Fibroblast of the conjunctiva (primary cell): ENCODE measurements around the gene RBFA.
A peak's percentile ranks its signal among the peaks of the same experiment; 100 is the strongest.
"Not testable (repeated sequence)": the region's sequence is repeated elsewhere in the genome, so short reads cannot be mapped to it uniquely, and the experiment has no call there.

Source experiments
- DNase-seq: peaks from one replicate; pipeline ENCODE4 v3.0.0-alpha.2; 2010; ENCODE audit warnings: low read depth

Gene RBFA, protein sequence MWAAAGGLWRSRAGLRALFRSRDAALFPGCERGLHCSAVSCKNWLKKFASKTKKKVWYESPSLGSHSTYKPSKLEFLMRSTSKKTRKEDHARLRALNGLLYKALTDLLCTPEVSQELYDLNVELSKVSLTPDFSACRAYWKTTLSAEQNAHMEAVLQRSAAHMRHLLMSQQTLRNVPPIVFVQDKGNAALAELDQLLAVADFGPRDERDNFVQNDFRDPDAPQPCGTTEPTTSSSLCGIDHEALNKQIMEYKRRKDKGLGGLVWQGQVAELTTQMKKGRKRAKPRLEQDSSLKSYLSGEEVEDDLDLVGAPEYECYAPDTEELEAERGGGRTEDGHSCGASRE

DNA sequence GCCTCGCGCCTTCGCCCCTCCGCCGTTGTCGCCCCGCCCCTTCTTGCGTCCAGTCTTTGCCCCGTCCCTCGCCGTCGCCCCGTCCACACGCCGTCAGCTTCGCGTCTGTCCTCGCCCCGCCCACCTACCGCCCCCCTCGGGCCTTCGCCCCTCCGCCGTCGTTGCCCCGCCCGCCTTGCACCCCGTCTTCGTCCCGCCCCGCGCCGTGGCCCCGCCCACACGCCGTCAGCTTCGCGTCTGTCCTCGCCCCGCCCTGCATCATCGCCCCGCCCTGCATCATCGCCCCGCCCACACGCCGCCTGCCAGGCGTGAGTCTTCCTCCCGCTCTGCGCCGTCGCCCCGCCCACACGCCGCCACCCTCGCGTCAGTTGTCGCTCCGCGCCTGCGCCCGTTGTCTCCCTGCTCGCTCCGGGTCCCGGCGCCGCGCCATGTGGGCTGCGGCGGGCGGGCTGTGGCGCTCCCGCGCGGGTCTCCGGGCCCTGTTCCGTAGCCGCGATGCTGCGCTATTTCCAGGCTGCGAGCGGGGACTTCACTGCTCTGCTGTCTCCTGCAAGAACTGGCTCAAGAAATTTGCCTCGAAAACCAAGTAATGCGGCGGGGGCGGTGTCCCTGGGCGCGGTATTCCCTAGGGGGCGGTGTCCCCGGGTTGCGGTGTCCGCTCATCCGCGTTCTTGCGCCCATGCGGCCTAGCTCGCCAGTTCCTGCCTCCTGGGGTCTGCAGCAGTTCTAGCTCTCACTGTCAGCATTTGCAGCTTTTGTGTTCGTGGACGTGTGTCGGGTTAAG lies at the start of gene RBFA:
TSS of gene RBFA (plus strand) at position 367 of the 784 bp plus-strand sequence. CDS start at position 429, 62 bp downstream.
- DNase-seq, result peak; percentile 98

DNA sequence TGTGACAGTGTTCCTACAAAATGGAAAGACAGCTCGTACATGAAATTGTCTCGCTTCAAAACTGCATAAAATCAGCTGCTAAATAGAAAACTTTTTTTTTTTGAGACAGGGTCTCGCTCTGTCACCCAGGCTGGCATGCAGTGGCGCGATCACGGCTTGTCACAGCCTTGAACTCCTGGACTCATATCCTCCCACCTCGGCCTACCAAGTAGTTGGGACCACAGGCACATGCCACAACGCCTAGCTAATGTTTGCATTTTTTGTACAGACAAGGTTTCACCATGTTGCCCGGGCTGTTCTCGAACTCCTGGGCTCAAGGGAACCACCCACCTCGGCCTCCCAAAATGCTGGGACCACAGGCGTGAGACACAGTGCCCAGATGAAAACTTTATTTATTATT lies 49.1 kb upstream of the RBFA start:
- DNase-seq, result no peak

DNA sequence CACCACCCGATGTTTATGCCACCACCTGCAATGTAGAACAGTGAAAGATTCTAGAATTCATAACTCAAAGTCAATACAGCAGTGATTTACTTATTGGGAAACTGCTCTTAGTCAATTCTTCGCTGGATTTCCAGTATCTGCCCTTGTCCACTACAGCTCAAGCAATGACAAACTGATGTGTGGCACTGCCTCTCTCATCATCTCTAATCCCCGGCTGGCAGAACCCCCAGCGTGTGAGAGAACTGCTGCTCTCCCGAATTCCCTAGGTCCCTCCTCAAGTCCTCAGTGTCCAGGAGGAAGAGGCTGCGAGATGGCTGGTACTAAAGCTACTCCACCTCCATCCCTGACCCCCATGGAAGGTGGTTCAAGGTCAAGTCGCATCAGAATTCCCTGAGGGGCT lies 47.5 kb upstream of the RBFA start:
- DNase-seq, result no peak

DNA sequence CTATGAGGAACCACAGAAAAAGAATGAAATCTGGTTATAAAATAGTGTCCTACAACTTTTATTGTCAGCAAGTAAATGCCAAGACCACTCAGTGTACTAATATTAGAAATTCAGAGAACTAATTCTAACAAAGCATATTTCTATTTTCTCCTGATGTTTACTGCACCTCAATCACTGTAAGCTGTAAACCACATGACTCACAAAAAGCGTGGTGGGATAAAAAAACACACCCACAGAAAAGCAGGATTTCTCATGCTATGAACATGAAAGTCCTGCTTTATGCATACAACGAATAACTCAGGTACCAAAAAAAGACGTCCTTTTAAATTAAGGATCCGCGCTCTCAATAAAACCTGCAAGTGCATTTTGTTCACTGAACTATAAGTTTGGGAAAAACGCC lies 46.7 kb upstream of the RBFA start:
- no peak for DNase-seq

DNA sequence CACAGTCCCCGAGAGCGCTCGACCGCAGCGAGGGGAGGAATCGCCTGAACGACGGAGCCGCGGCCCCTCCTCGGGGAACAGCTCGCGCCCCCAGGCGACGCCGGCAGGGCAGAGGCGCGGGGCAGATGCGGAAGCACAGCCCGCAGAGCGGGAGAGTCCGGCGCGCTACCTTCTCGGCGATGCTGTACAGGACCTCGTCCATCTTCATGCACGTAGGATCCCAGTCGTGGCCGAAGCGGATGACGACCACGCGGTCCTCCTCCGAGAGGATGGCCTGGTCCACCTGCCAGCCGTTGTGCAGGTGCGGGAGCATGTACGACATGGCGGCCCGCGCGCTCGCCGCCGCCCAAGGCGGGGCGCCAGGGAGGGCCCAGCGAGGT lies 46.2 kb upstream of the RBFA start:
- DNase-seq, result no peak

DNA sequence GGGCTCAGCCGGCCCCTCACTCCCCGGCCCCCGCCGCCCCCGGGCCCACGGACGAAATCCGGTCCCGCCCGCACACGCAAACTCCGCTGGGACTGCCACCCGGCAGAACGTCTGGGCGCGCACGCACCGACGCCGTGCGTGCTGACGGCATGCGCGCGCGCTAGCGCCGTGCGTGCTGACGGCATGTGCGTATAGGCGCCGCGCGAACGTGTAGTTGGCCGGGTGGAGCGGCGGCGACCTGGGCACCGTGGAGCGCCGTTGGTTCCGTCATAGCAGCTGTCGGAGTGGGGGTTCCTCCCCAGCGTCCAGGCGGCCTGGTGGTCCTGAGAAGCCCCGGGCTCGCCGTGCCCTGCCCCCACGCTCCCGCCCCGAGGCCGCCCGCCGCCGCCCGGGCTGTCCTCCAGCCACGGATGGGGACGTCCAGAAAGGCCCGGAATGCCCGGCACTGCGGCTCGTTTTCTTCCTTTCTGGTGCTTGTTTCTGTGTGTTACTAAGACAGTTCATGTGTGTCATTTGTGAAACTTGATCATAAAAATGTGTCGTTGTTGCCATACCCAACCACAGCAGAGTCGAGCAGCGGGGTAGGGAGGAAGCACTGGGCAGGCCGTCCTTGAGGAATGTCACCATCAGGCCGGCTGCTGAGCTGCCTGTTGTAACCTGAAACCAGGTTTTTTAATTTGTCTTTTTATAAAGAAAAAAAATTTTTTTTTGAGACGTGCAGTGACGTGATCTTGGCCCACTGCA lies 45.6 kb upstream of the RBFA start, which contains the start of gene TXNL4A:
TSS of gene TXNL4A (minus strand) at position 113 of the 744 bp plus-strand sequence. CDS start 171 bp downstream, outside the sequence.
- DNase-seq, result peak; percentile 73

DNA sequence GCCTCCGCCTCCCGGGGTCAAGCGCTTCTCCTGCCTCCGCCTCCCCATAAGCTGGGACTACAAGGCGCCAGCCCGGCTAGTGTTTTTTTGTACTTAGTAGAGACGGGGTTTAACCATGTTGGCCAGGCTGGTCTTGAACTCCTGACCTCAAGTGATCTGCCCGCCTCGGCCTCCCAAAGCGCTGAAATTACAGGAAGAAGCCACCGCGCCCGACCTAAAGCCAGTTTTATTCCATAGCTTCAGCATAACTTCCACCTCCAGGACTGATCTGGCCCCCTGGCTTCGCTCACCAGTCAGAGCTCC lies 45.1 kb upstream of the RBFA start:
- no peak for DNase-seq

DNA sequence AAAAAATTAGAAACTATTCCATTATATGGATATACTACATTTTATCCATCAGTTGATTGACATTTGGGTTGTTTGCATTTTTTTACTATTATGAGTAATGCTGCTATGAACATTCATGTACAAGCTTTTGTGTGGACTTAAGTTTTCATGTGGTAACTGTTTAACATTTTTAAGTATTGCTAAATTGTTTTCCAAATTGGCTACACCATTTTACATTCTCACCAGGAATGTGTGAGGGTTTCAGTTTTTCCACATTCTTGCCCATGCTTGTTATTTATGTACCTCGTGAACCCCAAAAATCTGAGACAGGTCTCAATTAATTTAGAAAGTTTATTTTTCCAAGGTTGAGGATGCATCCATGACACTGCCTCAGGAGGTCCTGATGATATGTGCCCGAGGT lies 42.7 kb upstream of the RBFA start:
- no peak for DNase-seq

DNA sequence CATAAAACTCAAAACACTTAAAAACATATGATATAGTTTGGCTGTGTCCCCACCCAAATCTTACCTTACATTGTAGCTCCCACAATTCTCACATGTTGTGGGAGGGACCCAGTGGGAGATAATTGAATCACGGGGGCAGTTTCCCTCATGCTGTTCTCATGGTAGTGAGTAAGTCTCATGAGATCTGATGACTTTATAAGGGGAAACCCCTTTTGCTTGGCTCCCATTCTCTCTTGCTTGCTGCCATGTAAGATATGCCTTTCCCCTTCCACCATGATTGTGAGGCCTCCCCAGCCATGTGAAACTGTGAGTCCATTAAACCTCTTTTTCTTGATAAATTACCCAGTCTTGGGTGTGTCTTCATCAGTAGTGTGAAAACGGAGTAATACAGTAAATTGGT lies 34.5 kb upstream of the RBFA start:
- not testable (repeated sequence) for DNase-seq

DNA sequence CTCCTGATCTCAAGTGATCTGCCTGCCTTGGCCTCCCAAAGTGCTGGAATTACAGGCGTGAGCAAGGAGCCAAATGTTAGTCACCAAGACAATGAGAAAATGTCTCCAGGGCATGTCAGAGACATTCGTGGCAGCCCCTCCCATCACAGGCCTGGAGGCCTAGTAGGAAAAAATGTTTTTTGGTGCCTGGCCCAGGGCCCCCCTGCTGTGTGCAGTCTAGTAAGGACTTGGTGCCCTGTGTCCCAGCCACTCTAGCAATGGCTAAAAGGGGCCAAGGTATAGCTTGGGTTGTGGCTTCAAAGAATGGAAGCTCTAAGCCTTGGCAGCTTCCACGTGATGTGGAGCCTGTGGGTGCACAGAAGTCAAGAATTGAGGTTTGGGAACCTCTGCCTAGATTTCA lies 33.4 kb upstream of the RBFA start:
- no peak for DNase-seq

DNA sequence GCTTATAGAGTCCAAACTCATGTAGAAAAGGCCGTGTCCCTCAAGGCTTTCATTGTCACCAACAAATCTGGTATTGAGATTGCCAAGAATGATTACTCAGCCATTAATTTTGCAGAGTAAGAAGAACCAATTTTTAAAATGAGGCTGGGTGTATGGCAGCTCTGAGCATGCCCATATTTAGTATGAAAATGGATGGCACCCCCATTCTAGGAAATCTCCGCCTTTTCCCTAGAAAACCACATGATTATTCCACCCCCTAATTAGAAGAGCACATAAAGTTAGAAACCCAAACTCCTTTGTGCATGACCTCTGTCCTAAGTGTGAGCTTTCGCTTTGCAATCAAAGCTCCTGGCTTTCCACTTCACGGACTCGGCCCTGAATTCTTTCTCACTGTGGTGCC lies 31.8 kb upstream of the RBFA start:
- no peak for DNase-seq

DNA sequence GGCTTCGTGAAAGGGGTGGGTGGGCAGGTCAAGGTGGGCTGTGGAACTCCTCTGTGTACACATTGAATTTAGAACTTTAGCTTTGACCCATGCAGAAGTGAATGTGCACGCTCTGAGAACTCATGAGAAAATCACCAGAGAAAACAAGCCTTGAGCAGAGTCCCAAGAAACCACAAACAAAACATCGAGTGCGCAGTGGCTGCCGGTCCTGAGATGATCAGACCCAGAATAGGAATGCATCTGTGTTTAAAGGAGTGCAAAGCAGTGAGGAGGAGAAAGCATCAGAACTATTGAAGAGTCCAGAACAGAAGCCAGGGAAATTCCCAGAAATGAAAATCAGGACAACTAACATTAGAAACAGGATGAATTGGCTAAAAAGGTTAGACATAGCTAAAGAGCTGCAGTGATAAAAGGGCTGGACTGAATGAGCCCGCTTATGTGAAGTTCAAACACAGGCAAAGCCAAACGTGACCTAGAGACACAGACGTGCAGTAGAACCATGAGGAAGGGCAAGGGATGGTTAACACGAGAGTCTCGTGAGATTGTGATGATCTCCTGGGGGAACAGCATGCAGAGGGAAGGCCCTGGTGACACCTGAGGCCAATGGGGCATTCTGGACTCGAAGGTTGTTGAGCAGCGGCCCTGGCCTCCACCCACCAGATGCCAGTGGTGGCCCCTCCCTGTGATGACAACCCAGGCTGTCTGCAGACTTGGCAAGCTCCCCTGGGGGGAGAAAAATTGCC lies 29.5 kb upstream of the RBFA start:
- no peak for DNase-seq

DNA sequence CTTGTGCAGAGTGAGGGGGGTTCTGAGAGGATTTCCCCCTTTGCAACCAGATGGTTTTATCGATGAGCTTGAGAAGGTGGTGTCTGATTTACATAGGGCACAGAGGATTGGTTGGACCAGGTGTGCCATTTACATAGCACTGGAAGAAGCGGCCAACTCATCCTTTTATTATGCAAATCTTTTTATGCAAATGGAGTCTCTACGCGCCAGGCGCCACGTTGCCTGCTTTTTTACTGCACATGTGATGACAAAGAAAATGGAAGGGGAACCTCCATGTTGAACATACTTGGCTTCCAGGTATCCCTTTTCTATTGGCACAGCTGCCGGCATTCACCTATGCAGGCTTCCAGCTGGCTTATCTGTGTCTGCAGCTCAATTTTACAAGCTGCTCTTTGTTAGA lies 27.5 kb upstream of the RBFA start:
- DNase-seq, result no peak

DNA sequence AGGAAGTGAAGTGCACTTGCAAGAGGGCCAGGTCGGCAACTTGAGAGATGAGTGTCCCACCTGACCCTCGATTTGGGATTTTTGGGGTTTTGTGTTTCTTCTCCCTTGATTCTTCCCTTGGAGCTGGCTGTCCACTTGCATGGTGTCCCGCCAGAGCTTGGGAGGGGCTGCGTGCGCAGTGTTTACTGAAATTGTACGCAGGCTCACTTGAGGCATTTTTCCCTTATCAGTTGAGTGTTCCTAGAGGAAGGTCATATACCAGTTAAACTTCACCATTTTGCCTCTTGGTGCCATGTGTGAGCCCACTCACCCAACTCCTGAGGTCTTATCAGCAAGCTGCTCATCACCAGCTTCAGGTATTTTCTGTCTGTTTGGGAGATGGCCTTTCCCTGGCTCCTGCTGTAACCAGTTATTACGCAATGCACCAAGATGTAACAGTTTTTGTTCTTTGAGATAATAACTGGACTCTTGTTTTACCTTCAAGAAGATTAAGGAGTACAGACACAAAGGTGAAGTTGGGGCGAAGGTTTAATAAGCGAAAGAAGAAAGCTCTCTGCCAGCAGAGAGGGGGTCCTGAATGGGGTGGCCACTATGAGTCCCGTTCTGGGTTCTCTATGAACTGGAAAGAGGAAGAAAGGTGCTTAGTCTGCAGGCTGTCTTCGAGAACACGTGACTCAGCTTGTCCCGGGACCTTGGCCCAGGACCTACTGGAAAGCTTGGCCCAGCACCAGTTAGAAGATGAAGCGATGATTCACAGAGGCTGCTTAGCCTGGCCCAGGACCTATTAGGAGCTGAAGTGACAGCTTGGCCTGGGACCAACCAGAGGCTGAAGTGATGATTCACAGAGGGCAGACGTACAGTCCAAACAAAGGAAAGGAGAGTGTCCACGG lies 24.3 kb upstream of the RBFA start:
- peak; percentile 94 for DNase-seq

DNA sequence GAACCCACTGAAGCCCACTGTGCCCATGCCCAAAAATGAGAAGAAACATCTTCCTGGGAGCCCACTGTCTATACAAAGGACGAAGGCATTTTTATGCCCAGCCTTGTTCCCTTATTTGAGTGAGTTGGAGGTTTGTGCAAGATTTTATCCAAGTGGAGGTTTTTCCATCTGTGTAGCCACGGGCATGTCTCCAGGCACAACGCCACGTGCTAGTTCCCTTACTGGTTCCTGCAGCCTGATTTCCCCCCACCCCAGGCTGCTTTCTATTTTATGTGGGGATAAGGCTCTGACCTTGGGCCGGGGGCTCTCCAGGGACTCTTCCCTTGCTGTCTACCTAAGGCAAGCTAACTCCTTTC lies 23.7 kb upstream of the RBFA start:
- DNase-seq, result peak; percentile 36

DNA sequence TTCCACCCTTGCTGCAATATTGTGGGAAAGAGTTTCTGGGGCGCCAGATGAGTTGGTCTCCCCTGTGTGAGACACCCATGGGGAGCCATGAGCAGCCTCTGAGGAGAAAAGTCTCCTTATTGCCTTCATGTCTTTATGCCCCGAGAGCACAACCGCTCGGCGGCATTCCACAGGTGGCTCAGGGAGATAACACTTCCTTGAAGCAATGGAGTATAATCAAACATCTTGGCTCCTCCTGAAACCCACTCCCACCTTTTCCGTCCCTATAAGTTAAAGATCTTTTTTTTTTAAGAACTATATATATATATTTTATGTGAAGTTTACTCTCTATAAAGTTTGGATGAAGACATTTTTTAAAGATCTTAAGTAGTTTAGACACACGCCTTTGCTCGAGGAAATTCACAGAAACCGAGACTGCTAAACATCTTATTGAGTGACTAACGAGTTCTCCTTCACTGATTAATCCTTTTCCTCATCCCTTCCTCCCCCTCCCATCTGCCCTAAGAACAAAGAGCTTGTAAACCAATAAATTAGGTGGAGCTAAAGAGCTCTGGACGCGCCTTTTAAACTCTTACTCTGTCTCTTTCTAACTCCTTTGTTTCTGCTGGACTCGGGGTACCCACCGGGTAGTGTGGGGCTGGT lies 22.6 kb upstream of the RBFA start:
- not testable (repeated sequence) for DNase-seq

DNA sequence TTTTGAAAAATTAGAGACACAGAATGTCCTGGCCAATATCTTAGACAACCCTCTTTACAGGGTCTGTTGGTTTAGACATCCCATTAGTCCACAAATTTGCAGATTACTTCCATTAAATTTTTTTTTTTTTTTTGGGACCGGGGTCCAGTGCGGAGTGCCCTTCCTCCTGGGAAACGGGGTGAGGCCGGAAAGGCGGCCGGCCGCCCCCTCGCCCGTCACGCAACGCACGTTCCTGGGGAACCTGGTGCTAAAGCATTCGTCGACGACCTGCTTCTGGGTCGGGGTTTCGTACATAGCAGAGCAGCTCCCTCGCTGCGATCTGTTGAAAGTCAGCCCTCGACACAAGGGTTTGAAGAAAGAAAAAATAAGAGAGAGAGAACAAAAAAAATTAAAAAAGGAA lies 21.5 kb upstream of the RBFA start:
- no peak for DNase-seq

DNA sequence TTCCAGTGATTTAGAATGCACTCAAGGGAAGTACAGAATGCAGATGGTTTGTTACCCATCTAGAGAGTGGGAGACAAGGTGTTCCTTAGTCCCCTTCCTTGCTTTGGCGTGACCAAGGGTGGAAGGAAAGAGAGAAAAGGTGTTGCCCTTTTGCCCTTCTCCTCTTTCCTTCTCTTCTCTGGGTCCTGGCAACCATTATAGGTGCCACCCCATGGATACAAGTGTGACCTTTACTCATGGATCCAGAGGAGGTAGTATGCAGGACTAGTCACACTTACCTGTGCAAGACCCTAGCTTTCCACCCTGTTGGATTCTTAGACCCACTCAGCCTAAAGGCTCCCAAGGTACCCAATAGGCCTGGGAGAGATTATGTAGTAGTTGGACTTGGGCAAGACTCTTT lies 11.6 kb upstream of the RBFA start:
- no peak for DNase-seq

DNA sequence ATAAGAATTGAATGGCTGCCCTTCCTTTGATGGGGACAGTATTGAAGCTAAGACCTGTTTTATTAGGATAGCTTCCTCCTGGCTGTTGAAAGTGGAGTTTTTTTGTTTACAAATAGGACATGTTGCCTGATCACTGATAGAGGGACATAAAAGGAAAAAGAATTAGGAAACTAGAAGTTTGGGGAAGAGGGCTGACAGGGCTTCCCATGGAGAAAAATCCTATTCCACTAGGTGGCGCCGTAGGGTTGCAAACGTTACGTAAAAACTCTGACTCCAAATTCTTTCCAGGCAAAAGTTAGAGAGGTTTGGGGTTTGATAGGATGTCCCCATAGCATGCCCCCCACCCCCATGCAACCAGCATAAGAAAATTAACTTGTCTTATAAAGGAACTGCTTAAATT lies 11.1 kb upstream of the RBFA start:
- DNase-seq, result no peak

DNA sequence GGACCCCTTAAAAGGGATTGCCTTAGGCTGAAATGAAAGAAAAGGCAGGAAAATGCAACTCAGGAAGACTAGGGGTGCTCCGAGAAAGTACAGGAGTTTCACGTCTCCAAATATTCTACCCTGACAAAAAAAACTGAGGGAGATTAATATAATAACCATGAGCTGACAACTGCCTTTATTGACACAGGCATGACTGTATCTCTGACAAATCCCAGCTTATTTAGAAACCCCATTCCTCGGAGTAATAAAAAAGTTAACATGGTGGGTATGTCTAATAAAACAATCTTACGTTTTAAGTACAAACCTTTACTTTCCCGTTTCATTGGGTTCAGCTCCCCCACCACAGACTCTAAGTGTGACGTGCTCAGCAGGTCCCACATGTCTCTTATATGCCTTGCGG lies 7.9 kb upstream of the RBFA start:
- no peak for DNase-seq

DNA sequence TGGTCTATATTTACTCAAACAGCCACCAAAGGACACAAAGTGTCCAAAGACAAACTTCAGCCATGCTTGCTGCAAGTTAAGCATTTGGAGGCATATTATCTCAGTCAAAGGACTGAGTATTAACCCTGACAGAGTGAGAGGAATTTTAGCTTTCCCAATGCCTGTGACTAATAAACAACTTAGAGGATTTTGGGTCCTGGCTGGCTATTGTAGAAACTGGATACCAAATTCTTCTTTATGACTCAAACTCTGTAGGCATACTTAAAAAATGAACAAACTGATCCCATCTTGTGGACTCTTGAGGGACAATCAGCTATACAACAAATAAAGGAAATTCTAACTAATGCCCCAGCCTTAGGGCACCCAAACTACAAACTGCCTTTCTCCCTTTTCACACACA lies 6.5 kb upstream of the RBFA start:
- peak; percentile 38 for DNase-seq
